Immature natural killer cell (primary cell): ENCODE results near the gene VEZT. TPM values are rescaled to one million over a fixed set of nuclear protein-coding genes. Genes with fewer than 3 reads are reported as not detected.

Source experiments
- DNase-seq, 3 donors: peaks; one replicate each; pipeline ENCODE4 v3.0.0; 2022; ENCODE audit warnings: mixed read lengths in 1 of 3
- H3K27ac Mint-ChIP-seq, 6 donors: one replicate each; pipeline ENCODE4 v1.8.0; 2020; ENCODE audit warnings: mixed read lengths in 6 of 6, mild to moderate bottlenecking in 5 of 6, inconsistent platforms in 4 of 6, moderate library complexity in 3 of 6
- H3K27me3 Mint-ChIP-seq, 3 donors: one replicate each; pipeline ENCODE4 v1.8.0; 2020 to 2021; ENCODE audit warnings: low read depth in 3 of 3, mild to moderate bottlenecking in 3 of 3, mixed read lengths in 3 of 3, moderate library complexity in 3 of 3, inconsistent platforms in 1 of 3
- H3K36me3 Mint-ChIP-seq, 3 donors: one replicate each; pipeline ENCODE4 v1.8.0; 2020; ENCODE audit warnings: mixed read lengths in 3 of 3, inconsistent platforms in 2 of 3, mild to moderate bottlenecking in 2 of 3
- H3K4me1 Mint-ChIP-seq, 2 donors: one replicate each; pipeline ENCODE4 v1.8.0; 2020; ENCODE audit warnings: inconsistent platforms in 2 of 2, mild to moderate bottlenecking in 2 of 2, mixed read lengths in 2 of 2, moderate library complexity in 1 of 2
- H3K4me3 Mint-ChIP-seq, 5 donors: one replicate each; pipeline ENCODE4 v1.8.0; 2020; ENCODE audit warnings: mild to moderate bottlenecking in 5 of 5, mixed read lengths in 5 of 5, inconsistent platforms in 3 of 5, moderate library complexity in 3 of 5
- H3K9me3 Mint-ChIP-seq, 6 donors: one replicate each; pipeline ENCODE4 v1.8.0; 2020; ENCODE audit warnings: mild to moderate bottlenecking in 6 of 6, mixed read lengths in 6 of 6, inconsistent platforms in 4 of 6, moderate library complexity in 3 of 6
- polyA plus RNA-seq, 3 donors: library from polyadenylated mRNA; unstranded; fragments of 300-500 nt; fragmentation: Illumina TruSeq; gene quantifications; one replicate each; pipeline ENCODE4 v1.2.3, GENCODE V29; 2021

Gene VEZT, protein sequence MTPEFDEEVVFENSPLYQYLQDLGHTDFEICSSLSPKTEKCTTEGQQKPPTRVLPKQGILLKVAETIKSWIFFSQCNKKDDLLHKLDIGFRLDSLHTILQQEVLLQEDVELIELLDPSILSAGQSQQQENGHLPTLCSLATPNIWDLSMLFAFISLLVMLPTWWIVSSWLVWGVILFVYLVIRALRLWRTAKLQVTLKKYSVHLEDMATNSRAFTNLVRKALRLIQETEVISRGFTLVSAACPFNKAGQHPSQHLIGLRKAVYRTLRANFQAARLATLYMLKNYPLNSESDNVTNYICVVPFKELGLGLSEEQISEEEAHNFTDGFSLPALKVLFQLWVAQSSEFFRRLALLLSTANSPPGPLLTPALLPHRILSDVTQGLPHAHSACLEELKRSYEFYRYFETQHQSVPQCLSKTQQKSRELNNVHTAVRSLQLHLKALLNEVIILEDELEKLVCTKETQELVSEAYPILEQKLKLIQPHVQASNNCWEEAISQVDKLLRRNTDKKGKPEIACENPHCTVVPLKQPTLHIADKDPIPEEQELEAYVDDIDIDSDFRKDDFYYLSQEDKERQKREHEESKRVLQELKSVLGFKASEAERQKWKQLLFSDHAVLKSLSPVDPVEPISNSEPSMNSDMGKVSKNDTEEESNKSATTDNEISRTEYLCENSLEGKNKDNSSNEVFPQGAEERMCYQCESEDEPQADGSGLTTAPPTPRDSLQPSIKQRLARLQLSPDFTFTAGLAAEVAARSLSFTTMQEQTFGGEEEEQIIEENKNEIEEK
- polyA plus RNA-seq, result 10 to 100 TPM; 19.8 to 27.7 (median 20.4) TPM

- peak; percentile 96 to 97 (median 97) for DNase-seq
- Mint-ChIP-seq H3K27ac (peak within 1 kb of the TSS; percentile 82 to 98 (median 96)), H3K9me3 (no peaks in the 10 kb centered on the region), H3K4me3 (peak within 1 kb of the TSS; percentile 94 to 100 (median 97)), H3K27me3 (peaks cover 0 to 2% (median 0%) of the 10 kb centered on the region in 3 donors), H3K4me1 (peaks cover 23 to 33% of the 10 kb centered on the region in 2 donors), H3K36me3 (no peaks in the 10 kb centered on the region)
Measured at GRCh38 chr12:95217377-95218149, at the start of gene VEZT, which contains the start of gene FGD6. VEZT (plus strand) TSS chr12:95217807; CDS start chr12:95217851, 44 bp downstream. FGD6 (minus strand) TSS chr12:95217467; CDS start chr12:95217240, 227 bp downstream.

DNA sequence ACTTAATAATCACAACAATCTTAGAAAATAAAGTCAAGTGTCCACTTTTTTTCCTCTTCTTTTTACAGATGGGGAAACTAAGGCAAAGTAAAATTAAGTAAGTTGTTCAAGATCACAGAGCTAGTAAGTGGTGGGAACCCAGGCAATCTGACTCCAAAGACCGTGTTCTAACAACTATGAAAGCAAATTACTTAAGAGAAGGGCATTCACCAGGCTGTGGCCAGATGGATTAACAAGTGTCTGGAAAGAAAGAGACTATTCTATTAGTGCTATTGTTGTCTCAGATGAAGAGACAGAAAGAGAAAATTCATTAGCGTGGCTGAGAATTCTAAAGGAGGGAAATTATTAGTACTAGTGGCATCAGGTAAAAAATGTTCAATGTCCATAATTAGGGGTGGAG lies 48.9 kb upstream of the VEZT start:
- H3K27me3 Mint-ChIP-seq, result peaks cover 0 to 3% (median 0%) of the 10 kb centered on the region in 3 donors
- H3K4me1 Mint-ChIP-seq, result no peaks in the 10 kb centered on the region
- H3K4me3 Mint-ChIP-seq, result no peak overlapping the region
- no peaks in the 10 kb centered on the region for H3K36me3 Mint-ChIP-seq
- no peaks in the 10 kb centered on the region for H3K9me3 Mint-ChIP-seq
- no peak for DNase-seq
- H3K27ac Mint-ChIP-seq, result no peak overlapping the region

DNA sequence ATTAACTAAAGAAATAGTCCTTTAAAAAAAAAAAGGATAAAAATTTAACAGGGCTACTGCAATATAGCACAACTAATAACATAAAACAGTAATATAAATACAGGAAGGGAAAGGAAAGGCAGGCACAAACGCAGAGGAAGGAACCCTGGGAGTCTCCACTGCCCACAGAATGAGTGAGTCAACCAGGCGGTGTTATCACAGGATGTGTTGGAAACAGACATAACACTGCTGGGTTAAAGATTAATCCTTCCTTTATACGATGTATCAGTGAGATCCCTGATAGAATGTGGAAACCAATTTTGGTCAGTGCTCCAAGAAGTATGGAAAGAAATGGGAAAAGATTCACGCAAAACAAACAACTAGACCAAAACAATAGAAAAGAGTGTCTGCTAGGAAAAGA lies 48.2 kb upstream of the VEZT start:
- no peak overlapping the region for H3K27ac Mint-ChIP-seq
- no peak for DNase-seq
- H3K4me3 Mint-ChIP-seq, result no peak overlapping the region
- H3K36me3 Mint-ChIP-seq, result no peaks in the 10 kb centered on the region
- peaks cover 0 to 3% (median 0%) of the 10 kb centered on the region in 3 donors for H3K27me3 Mint-ChIP-seq
- H3K9me3 Mint-ChIP-seq, result no peaks in the 10 kb centered on the region
- no peaks in the 10 kb centered on the region for H3K4me1 Mint-ChIP-seq

GRCh38 chr12:95173392-95174251 lies 44.0 kb upstream of the VEZT start:
- no peaks in the 10 kb centered on the region for H3K9me3 Mint-ChIP-seq
- H3K4me3 Mint-ChIP-seq, result no peak overlapping the region
- no peak overlapping the region for H3K27ac Mint-ChIP-seq
- DNase-seq, result no peak
- peaks cover 0 to 4% (median 2%) of the 10 kb centered on the region in 3 donors for H3K27me3 Mint-ChIP-seq
- H3K36me3 Mint-ChIP-seq, result no peaks in the 10 kb centered on the region
- H3K4me1 Mint-ChIP-seq, result no peaks in the 10 kb centered on the region

- H3K36me3 Mint-ChIP-seq, result no peaks in the 10 kb centered on the region
- H3K27me3 Mint-ChIP-seq, result peaks cover 0 to 4% (median 2%) of the 10 kb centered on the region in 3 donors
- no peaks in the 10 kb centered on the region for H3K9me3 Mint-ChIP-seq
- DNase-seq, result no peak
- no peak overlapping the region for H3K4me3 Mint-ChIP-seq
- H3K27ac Mint-ChIP-seq, result peak overlapping the region in 1 of 6 donors; percentile 8
- H3K4me1 Mint-ChIP-seq, result no peaks in the 10 kb centered on the region
Measured at GRCh38 chr12:95177201-95177768, 40.3 kb upstream of the VEZT start.

- Mint-ChIP-seq H3K27me3 (peaks cover 0 to 4% (median 2%) of the 10 kb centered on the region in 3 donors), H3K4me1 (no peaks in the 10 kb centered on the region), H3K4me3 (no peak overlapping the region), H3K27ac (no peak overlapping the region), H3K9me3 (no peaks in the 10 kb centered on the region), H3K36me3 (no peaks in the 10 kb centered on the region)
- no peak for DNase-seq
Measured at GRCh38 chr12:95178136-95178535, 39.5 kb upstream of the VEZT start.

DNA sequence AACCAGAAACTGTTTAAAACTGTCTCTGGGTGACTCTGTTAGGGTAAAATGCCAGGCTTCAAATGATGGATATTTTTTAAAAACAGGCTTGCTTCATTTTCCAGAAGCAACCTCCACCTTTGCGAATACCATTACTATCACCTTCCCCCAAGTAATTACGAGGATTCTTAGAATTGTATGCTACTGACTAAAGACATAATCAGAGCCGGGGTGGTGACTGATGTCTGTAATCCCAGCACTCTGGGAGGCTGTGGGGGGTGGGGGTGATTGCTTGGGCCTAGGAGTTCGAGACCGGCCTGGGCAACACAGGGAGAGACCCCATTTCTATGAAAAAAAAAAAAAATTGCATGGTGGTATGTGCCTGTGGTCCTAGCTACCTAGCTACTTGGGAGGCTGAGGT lies 38.6 kb upstream of the VEZT start:
- no peaks in the 10 kb centered on the region for H3K36me3 Mint-ChIP-seq
- no peaks in the 10 kb centered on the region for H3K9me3 Mint-ChIP-seq
- H3K27me3 Mint-ChIP-seq, result peaks cover 0 to 4% (median 2%) of the 10 kb centered on the region in 3 donors
- DNase-seq, result no peak
- H3K27ac Mint-ChIP-seq, result no peak overlapping the region
- H3K4me3 Mint-ChIP-seq, result no peak overlapping the region
- H3K4me1 Mint-ChIP-seq, result no peaks in the 10 kb centered on the region

- Mint-ChIP-seq H3K36me3 (no peaks in the 10 kb centered on the region), H3K27me3 (peaks cover 0 to 2% (median 0%) of the 10 kb centered on the region in 3 donors), H3K4me3 (no peak overlapping the region), H3K4me1 (no peaks in the 10 kb centered on the region), H3K27ac (no peak overlapping the region), H3K9me3 (no peaks in the 10 kb centered on the region)
- DNase-seq, result no peak
Measured at GRCh38 chr12:95181103-95181502, 36.5 kb upstream of the VEZT start.

DNA sequence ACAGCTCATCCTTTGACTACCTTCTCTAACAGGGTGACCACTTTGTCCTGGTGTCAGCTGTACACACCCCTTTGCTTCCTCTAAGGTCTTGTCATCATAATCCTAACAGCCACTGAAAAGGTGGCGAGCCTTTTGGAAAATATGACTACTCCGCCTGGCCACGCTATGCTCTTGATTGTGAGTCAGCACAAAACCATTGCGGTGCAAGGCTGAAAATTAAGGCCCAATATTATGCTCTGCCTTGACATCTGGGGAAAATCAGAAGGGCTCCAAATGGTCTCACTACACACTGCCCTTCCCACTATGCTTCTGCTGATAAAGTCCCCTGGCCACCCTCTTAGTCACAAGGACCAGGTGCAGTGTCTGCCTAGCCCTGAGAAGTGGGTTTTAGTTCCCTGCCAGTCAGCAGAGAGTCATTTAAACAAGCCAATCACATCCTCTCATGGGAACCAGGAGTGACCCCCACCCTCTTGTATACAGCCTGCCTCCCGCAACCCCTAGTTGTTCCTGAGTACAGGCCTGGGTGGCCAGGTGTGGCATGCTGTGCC lies 34.7 kb upstream of the VEZT start:
- H3K36me3 Mint-ChIP-seq, result no peaks in the 10 kb centered on the region
- no peak overlapping the region for H3K27ac Mint-ChIP-seq
- no peaks in the 10 kb centered on the region for H3K9me3 Mint-ChIP-seq
- no peak for DNase-seq
- H3K4me3 Mint-ChIP-seq, result no peak overlapping the region
- peaks cover 0 to 1% (median 0%) of the 10 kb centered on the region in 3 donors for H3K27me3 Mint-ChIP-seq
- H3K4me1 Mint-ChIP-seq, result no peaks in the 10 kb centered on the region

DNA sequence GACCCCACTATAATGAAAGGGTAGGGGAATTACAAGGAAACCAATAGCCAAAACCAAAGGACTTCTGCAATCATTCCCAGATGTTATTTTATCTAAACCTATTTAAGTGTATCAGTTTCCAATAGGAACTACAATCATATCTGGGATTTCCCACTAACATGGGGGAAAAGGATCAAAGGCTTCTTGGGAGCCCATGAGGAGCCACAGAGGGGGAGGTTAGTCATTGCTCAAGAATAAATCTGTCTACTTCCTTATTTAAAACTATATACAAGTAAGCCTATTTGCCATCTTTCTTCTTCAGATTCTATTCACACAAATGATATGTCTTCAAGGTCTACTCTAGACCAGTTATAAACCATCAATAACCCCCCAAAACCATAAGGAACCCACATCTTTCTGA lies 33.5 kb upstream of the VEZT start:
- H3K27ac Mint-ChIP-seq, result no peak overlapping the region
- DNase-seq, result no peak
- no peaks in the 10 kb centered on the region for H3K36me3 Mint-ChIP-seq
- no peak overlapping the region for H3K4me3 Mint-ChIP-seq
- no peaks in the 10 kb centered on the region for H3K4me1 Mint-ChIP-seq
- peaks cover 0 to 1% (median 0%) of the 10 kb centered on the region in 3 donors for H3K27me3 Mint-ChIP-seq
- no peaks in the 10 kb centered on the region for H3K9me3 Mint-ChIP-seq

GRCh38 chr12:95185072-95185471 lies 32.5 kb upstream of the VEZT start:
- Mint-ChIP-seq H3K36me3 (no peaks in the 10 kb centered on the region), H3K4me1 (no peaks in the 10 kb centered on the region), H3K4me3 (no peak overlapping the region), H3K27ac (no peak overlapping the region), H3K9me3 (no peaks in the 10 kb centered on the region), H3K27me3 (peaks cover 0 to 1% (median 0%) of the 10 kb centered on the region in 3 donors)
- no peak for DNase-seq

- Mint-ChIP-seq H3K27me3 (peaks cover 0 to 1% (median 0%) of the 10 kb centered on the region in 3 donors), H3K9me3 (no peaks in the 10 kb centered on the region), H3K4me3 (no peak overlapping the region), H3K4me1 (no peaks in the 10 kb centered on the region), H3K36me3 (no peaks in the 10 kb centered on the region), H3K27ac (no peak overlapping the region)
- no peak for DNase-seq
Measured at GRCh38 chr12:95185854-95186253, 31.8 kb upstream of the VEZT start.
